ENCODE data around the gene RNF213.
"Not testable (repeated sequence)": the region's sequence is repeated elsewhere in the genome, so short reads cannot be mapped to it uniquely, and the experiment has no call there.

Gene RNF213

DNA sequence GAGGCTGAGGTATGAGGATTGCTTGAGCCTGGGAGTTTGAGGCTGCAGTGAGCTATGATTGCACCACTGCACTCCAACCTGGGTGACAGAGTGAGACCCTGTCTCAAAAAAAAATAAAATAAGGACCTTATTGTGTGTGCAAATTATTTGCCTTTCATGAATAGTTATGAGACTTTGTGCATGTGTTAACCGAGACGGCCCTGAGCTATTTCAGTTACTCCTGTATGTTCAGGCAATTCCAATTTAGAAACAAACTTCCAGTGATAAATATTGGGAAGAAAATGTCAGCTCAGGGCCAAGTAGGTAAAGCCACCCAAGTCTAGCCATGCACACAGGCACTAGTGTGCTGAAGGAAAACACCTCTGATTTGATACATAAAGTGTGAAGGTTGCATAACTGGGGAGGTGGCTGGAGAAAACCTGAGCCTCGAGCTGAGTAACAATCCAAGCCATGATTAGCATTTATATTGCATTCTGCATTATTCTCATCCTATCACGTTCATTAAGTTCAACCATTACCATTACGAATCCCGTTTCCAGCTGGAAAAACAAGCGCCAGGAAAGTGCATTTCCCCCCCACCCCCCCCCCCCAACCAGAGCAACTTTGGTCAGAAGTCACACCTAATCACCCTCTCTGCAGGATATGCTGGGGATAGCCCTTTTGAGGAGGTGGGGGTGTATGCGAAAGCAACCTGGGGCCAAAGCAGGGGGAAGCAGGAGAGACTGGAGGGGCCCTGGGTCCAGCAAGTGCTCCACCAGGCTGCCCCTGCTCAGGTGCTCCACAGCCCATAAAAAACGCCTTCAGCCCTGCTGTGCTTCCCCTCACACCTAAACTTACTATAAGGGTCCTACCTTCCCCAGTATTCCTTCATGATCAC is 135.7 kb downstream of the RNF213 start:
- Histone ChIP-seq H3K27ac (ENCODE audit: low read depth, low read length) (no peak overlapping the region), H2BK12ac (ENCODE audit: low read length) (no peak overlapping the region), H3K79me1 (ENCODE audit: low read length) (no peaks in the 10 kb centered on the region), H2BK120ac (ENCODE audit: insufficient read depth, low read length, poor library complexity) (no peak overlapping the region), H2BK5ac (ENCODE audit: low read depth, low read length, poor library complexity) (no peak overlapping the region), H3K27me3 (ENCODE audit: insufficient read depth, low read length) (no peaks in the 10 kb centered on the region), H3K36me3 (ENCODE audit: control insufficient read depth in 1 of 2, insufficient read depth in 2 of 2, low read length in 2 of 2) (peaks cover 6 to 8% of the 10 kb centered on the region in 2 experiments), H2AFZ (ENCODE audit: insufficient read depth, low read length, poor library complexity) (no peak overlapping the region), H3K4me3 (ENCODE audit: low read depth, low read length) (no peak overlapping the region), H3K4me2 (ENCODE audit: low read length) (no peak overlapping the region), H3K9ac (ENCODE audit: low read length) (no peak overlapping the region), H3K18ac (ENCODE audit: low read length) (no peak overlapping the region), H3K23ac (ENCODE audit: low read length) (no peak overlapping the region), H4K12ac (ENCODE audit: low read depth, low read length) (no peak overlapping the region), H3K79me2 (ENCODE audit: control insufficient read depth, insufficient read depth, low read length, poor library complexity) (no peaks in the 10 kb centered on the region), H2AK5ac (ENCODE audit: low read length) (no peak overlapping the region), H3K4me1 (ENCODE audit: control insufficient read depth in 1 of 2, insufficient read depth in 2 of 2, low read length in 2 of 2) (peaks cover 0 to 4% of the 10 kb centered on the region in 2 experiments), H3K14ac (ENCODE audit: low read length) (no peak overlapping the region), H4K91ac (ENCODE audit: low read depth, low read length) (no peak overlapping the region), H3K9me3 (ENCODE audit: insufficient read depth, low read depth, low read length) (no peaks in the 10 kb centered on the region), H3K4ac (ENCODE audit: low read depth, low read length) (no peak overlapping the region), H4K8ac (ENCODE audit: low read depth, low read length) (no peak overlapping the region)
- DNase-seq, result no peak
- no CpG with 5 or more reads among the region's 9 CpGs for WGBS (ENCODE audit: extremely low coverage, insufficient coverage, insufficient read length)

DNA sequence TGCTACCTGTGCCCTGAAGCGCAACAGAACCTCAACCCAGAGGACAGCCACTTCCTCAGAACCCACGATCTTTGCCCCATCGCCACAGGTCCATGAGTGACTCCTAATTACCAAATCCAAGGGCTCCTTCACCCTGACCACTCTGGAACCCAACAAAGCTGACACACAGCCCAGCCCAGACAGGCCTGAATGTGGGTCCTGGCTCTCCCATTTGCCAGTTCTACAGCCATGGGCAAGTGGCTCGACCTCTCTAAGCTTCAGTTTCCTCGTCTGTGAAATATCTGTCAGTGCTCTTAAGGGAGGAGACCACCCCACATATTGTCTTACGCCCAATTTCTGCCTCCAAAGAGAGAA is 136.4 kb downstream of the RNF213 start:
- no peak overlapping the region for H3K9ac ChIP-seq (ENCODE audit: low read length)
- peaks cover 0 to 4% of the 10 kb centered on the region in 2 experiments for H3K4me1 ChIP-seq (ENCODE audit: control insufficient read depth in 1 of 2, insufficient read depth in 2 of 2, low read length in 2 of 2)
- no peak overlapping the region for H3K27ac ChIP-seq (ENCODE audit: low read depth, low read length)
- no peak overlapping the region for H3K23ac ChIP-seq (ENCODE audit: low read length)
- no peak for DNase-seq
- WGBS (ENCODE audit: extremely low coverage, insufficient coverage, insufficient read length), result no CpG with 5 or more reads among the region's 6 CpGs
- no peak overlapping the region for H3K4me2 ChIP-seq (ENCODE audit: low read length)
- no peak overlapping the region for H2AFZ ChIP-seq (ENCODE audit: insufficient read depth, low read length, poor library complexity)
- no peaks in the 10 kb centered on the region for H3K79me2 ChIP-seq (ENCODE audit: control insufficient read depth, insufficient read depth, low read length, poor library complexity)
- no peaks in the 10 kb centered on the region for H3K9me3 ChIP-seq (ENCODE audit: insufficient read depth, low read depth, low read length)
- no peak overlapping the region for H3K4ac ChIP-seq (ENCODE audit: low read depth, low read length)
- no peak overlapping the region for H2BK5ac ChIP-seq (ENCODE audit: low read depth, low read length, poor library complexity)
- no peak overlapping the region for H2AK5ac ChIP-seq (ENCODE audit: low read length)
- H4K8ac ChIP-seq (ENCODE audit: low read depth, low read length), result no peak overlapping the region
- H3K79me1 ChIP-seq (ENCODE audit: low read length), result no peaks in the 10 kb centered on the region
- H4K91ac ChIP-seq (ENCODE audit: low read depth, low read length), result no peak overlapping the region
- H3K18ac ChIP-seq (ENCODE audit: low read length), result no peak overlapping the region
- no peak overlapping the region for H3K4me3 ChIP-seq (ENCODE audit: low read depth, low read length)
- H4K12ac ChIP-seq (ENCODE audit: low read depth, low read length), result no peak overlapping the region
- H3K36me3 ChIP-seq (ENCODE audit: control insufficient read depth in 1 of 2, insufficient read depth in 2 of 2, low read length in 2 of 2), result peaks cover 6 to 8% of the 10 kb centered on the region in 2 experiments
- no peak overlapping the region for H2BK12ac ChIP-seq (ENCODE audit: low read length)
- no peaks in the 10 kb centered on the region for H3K27me3 ChIP-seq (ENCODE audit: insufficient read depth, low read length)
- H3K14ac ChIP-seq (ENCODE audit: low read length), result no peak overlapping the region
- H2BK120ac ChIP-seq (ENCODE audit: insufficient read depth, low read length, poor library complexity), result no peak overlapping the region

DNA sequence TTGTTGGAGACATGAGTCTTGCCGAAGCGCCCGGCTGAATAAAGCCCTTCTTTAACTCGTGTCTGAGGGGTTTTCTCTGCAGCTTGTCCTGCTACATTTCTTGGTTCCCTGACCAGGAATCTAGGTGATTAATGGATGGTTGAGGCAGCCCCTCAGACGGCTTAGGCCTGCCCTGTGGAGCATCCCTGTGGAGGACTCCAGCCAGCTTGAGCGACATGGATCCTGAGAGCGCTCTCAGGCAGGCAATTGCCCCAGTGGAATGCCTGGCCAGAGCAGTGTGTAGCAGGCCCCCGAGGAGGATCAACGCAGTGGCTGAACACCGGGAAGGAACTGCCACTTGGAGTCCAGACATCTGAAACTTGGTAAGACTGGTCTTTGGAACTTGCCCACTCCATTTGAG is 137.0 kb downstream of the RNF213 start:
- H3K27me3 ChIP-seq (ENCODE audit: insufficient read depth, low read length), result no peaks in the 10 kb centered on the region
- no peak overlapping the region for H4K12ac ChIP-seq (ENCODE audit: low read depth, low read length)
- no peak overlapping the region for H2BK120ac ChIP-seq (ENCODE audit: insufficient read depth, low read length, poor library complexity)
- no peak overlapping the region for H3K9ac ChIP-seq (ENCODE audit: low read length)
- peaks cover 6 to 7% of the 10 kb centered on the region in 2 experiments for H3K36me3 ChIP-seq (ENCODE audit: control insufficient read depth in 1 of 2, insufficient read depth in 2 of 2, low read length in 2 of 2)
- H2BK12ac ChIP-seq (ENCODE audit: low read length), result no peak overlapping the region
- no peak overlapping the region for H3K18ac ChIP-seq (ENCODE audit: low read length)
- no peak overlapping the region for H3K4me2 ChIP-seq (ENCODE audit: low read length)
- H3K9me3 ChIP-seq (ENCODE audit: insufficient read depth, low read depth, low read length), result no peaks in the 10 kb centered on the region
- H3K27ac ChIP-seq (ENCODE audit: low read depth, low read length), result no peak overlapping the region
- no peak overlapping the region for H2AFZ ChIP-seq (ENCODE audit: insufficient read depth, low read length, poor library complexity)
- no peak for DNase-seq
- no peaks in the 10 kb centered on the region for H3K79me1 ChIP-seq (ENCODE audit: low read length)
- no peak overlapping the region for H3K4ac ChIP-seq (ENCODE audit: low read depth, low read length)
- H4K91ac ChIP-seq (ENCODE audit: low read depth, low read length), result no peak overlapping the region
- peaks cover 0 to 4% of the 10 kb centered on the region in 2 experiments for H3K4me1 ChIP-seq (ENCODE audit: control insufficient read depth in 1 of 2, insufficient read depth in 2 of 2, low read length in 2 of 2)
- H2BK5ac ChIP-seq (ENCODE audit: low read depth, low read length, poor library complexity), result no peak overlapping the region
- H3K14ac ChIP-seq (ENCODE audit: low read length), result no peak overlapping the region
- no peak overlapping the region for H3K23ac ChIP-seq (ENCODE audit: low read length)
- no peak overlapping the region for H2AK5ac ChIP-seq (ENCODE audit: low read length)
- WGBS (ENCODE audit: extremely low coverage, insufficient coverage, insufficient read length), result no CpG with 5 or more reads among the region's 10 CpGs
- H4K8ac ChIP-seq (ENCODE audit: low read depth, low read length), result no peak overlapping the region
- no peaks in the 10 kb centered on the region for H3K79me2 ChIP-seq (ENCODE audit: control insufficient read depth, insufficient read depth, low read length, poor library complexity)
- H3K4me3 ChIP-seq (ENCODE audit: low read depth, low read length), result no peak overlapping the region

DNA sequence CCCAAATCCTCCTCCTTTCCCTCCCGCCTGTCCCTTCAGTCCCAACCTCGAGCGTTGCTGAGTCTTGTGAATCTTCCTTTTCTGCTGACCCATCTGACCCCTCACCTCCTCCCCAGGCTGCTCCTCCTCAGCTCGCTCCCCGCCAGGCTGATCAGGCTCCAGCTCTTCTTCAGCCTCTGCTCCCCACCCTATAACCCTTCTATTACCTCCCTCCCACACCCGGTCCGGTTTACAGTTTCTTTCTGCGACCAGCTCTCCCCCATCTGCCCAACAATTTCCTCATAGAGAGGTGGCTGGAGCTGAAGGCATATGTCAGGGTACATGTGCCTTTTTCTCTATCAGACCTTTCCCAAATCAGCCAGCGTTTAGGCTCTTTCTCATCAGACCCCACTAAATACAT is 140.4 kb downstream of the RNF213 start:
- WGBS (ENCODE audit: extremely low coverage, insufficient coverage, insufficient read length), result no CpG with 5 or more reads among the region's 9 CpGs
- not testable (repeated sequence) for H3K4me3 ChIP-seq (ENCODE audit: low read depth, low read length)

More for the DNA sequence above, 140.4 kb downstream of the RNF213 start:
- not testable (repeated sequence) for H3K4me1 ChIP-seq (ENCODE audit: control insufficient read depth in 1 of 2, insufficient read depth in 2 of 2, low read length in 2 of 2); H3K23ac ChIP-seq (ENCODE audit: low read length); DNase-seq; H3K18ac ChIP-seq (ENCODE audit: low read length); H4K12ac ChIP-seq (ENCODE audit: low read depth, low read length); H3K9me3 ChIP-seq (ENCODE audit: insufficient read depth, low read depth, low read length); H3K79me1 ChIP-seq (ENCODE audit: low read length); H3K4me2 ChIP-seq (ENCODE audit: low read length); H2AFZ ChIP-seq (ENCODE audit: insufficient read depth, low read length, poor library complexity); H3K36me3 ChIP-seq (ENCODE audit: control insufficient read depth in 1 of 2, insufficient read depth in 2 of 2, low read length in 2 of 2); H2BK120ac ChIP-seq (ENCODE audit: insufficient read depth, low read length, poor library complexity); H3K9ac ChIP-seq (ENCODE audit: low read length); H3K79me2 ChIP-seq (ENCODE audit: control insufficient read depth, insufficient read depth, low read length, poor library complexity); H3K27me3 ChIP-seq (ENCODE audit: insufficient read depth, low read length); H2AK5ac ChIP-seq (ENCODE audit: low read length); H3K14ac ChIP-seq (ENCODE audit: low read length); H2BK12ac ChIP-seq (ENCODE audit: low read length); H3K27ac ChIP-seq (ENCODE audit: low read depth, low read length); H2BK5ac ChIP-seq (ENCODE audit: low read depth, low read length, poor library complexity); H3K4ac ChIP-seq (ENCODE audit: low read depth, low read length); H4K8ac ChIP-seq (ENCODE audit: low read depth, low read length); H4K91ac ChIP-seq (ENCODE audit: low read depth, low read length)
